Measurements from ENCODE around the gene HOXD11.

The HOXD11 gene

GRCh38 chr2:176147210-176147799 is 40.2 kb downstream of the HOXD11 start:
- no peak for DNase-seq (ENCODE audit: low read depth in 1 of 2, low spot score in 1 of 2)

- DNase-seq (ENCODE audit: low read depth in 1 of 2, low spot score in 1 of 2), result no peak
Measured at GRCh38 chr2:176147800-176148496, 40.9 kb downstream of the HOXD11 start.

GRCh38 chr2:176148751-176149421 is 41.8 kb downstream of the HOXD11 start:
- DNase-seq (ENCODE audit: low read depth in 1 of 2, low spot score in 1 of 2), result no peak

- no peak for DNase-seq (ENCODE audit: low read depth in 1 of 2, low spot score in 1 of 2)
Measured at GRCh38 chr2:176149481-176149938, 42.4 kb downstream of the HOXD11 start.

GRCh38 chr2:176149939-176150583 is 43.0 kb downstream of the HOXD11 start:
- no peak for DNase-seq (ENCODE audit: low read depth in 1 of 2, low spot score in 1 of 2)

- DNase-seq (ENCODE audit: low read depth in 1 of 2, low spot score in 1 of 2), result no peak
Measured at GRCh38 chr2:176150584-176151441, 43.7 kb downstream of the HOXD11 start.

- no peak for DNase-seq (ENCODE audit: low read depth in 1 of 2, low spot score in 1 of 2)
Measured at GRCh38 chr2:176151442-176152287, 44.6 kb downstream of the HOXD11 start, which contains the start of gene HOXD4. Gene HOXD4 (plus strand): TSS chr2:176151550. CDS start chr2:176151634, 84 bp downstream.

GRCh38 chr2:176152350-176153181 is 45.5 kb downstream of the HOXD11 start:
- no peak for DNase-seq (ENCODE audit: low read depth in 1 of 2, low spot score in 1 of 2)

GRCh38 chr2:176154576-176155252 is 47.6 kb downstream of the HOXD11 start:
- DNase-seq (ENCODE audit: low read depth in 1 of 2, low spot score in 1 of 2), result no peak

GRCh38 chr2:176155356-176156044 is 48.4 kb downstream of the HOXD11 start:
- DNase-seq (ENCODE audit: low read depth in 1 of 2, low spot score in 1 of 2), result no peak

GRCh38 chr2:176156301-176156806 is 49.3 kb downstream of the HOXD11 start:
- no peak for DNase-seq (ENCODE audit: low read depth in 1 of 2, low spot score in 1 of 2)

GRCh38 chr2:176156807-176157498 is 49.9 kb downstream of the HOXD11 start, which contains the start of gene HOXD3:
Gene HOXD3 (plus strand): TSS chr2:176157307. CDS start chr2:176169115, 11,808 bp downstream.
- DNase-seq (ENCODE audit: low read depth in 1 of 2, low spot score in 1 of 2), result no peak

- DNase-seq (ENCODE audit: low read depth in 1 of 2, low spot score in 1 of 2), result no peak
Measured at GRCh38 chr2:176157499-176158185, 50.6 kb downstream of the HOXD11 start.

- no peak for DNase-seq (ENCODE audit: low read depth in 1 of 2, low spot score in 1 of 2)
Measured at GRCh38 chr2:176158186-176158591, 51.1 kb downstream of the HOXD11 start.

GRCh38 chr2:176158855-176159662 is 52.0 kb downstream of the HOXD11 start:
- DNase-seq (ENCODE audit: low read depth in 1 of 2, low spot score in 1 of 2), result no peak
